GM12801 (cell line): Measurements from ENCODE around the gene GTPBP3.

Source experiments
- TF ChIP-seq, protein P1 (sequence below): IDR thresholded peaks from one replicate; pipeline ENCODE4 v1.5.1; 2011; ENCODE audit warnings: control low read depth; ENCODE audit not compliant: insufficient read length; ENCODE audit errors: extremely low read depth

GTPBP3 gene

DNA sequence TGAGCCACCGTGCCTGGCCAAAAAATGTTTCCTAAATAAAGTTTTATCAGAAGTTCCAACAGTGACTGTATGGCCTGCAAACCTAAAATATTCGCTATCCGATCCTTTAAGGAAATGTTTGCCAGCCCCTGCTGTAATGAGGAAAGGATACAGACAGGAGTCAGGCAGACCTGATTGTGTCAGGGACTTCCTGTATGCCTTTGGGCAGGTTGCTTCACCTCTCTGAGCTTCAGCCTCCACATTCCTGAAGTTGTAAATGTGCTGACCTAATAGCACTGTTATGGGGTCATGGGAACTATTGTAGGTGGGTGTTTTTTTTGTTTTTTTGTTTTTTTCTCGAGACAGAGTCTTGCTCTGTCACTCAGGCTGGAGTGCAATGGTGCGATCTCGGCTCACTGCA lies 40.4 kb upstream of the GTPBP3 start:
- TF ChIP-seq, protein P1, sequence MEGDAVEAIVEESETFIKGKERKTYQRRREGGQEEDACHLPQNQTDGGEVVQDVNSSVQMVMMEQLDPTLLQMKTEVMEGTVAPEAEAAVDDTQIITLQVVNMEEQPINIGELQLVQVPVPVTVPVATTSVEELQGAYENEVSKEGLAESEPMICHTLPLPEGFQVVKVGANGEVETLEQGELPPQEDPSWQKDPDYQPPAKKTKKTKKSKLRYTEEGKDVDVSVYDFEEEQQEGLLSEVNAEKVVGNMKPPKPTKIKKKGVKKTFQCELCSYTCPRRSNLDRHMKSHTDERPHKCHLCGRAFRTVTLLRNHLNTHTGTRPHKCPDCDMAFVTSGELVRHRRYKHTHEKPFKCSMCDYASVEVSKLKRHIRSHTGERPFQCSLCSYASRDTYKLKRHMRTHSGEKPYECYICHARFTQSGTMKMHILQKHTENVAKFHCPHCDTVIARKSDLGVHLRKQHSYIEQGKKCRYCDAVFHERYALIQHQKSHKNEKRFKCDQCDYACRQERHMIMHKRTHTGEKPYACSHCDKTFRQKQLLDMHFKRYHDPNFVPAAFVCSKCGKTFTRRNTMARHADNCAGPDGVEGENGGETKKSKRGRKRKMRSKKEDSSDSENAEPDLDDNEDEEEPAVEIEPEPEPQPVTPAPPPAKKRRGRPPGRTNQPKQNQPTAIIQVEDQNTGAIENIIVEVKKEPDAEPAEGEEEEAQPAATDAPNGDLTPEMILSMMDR, result no peak

DNA sequence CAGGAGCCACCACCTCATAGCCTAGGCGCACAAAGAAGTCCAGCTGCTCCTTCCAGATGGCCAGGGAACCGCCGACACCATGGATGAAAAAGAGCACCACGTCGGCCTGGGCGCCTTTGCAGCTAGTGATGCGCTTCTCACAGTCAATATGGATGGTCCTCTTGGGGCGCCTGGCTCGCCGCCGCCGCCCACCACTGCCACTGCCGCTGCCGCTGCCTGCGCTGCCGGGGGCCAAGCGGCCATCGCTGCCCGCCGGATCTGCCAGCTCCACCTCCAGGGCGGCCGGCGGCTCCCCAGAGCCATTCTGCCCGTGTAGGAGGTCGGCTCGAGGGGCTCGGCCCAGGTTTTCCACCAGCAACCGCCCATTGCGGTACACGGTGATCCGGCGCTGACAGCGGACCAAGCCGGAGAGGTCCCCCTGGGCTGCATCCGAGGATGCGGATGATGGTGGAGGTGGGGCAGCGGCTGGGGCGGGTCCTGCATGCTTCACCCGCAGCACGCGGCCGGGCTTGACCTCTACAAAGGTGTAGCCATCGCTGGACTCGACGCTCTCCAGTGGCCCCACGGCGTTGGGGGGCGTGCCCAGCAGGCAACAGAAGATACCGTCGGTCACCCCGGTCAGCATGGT lies 36.2 kb upstream of the GTPBP3 start:
- TF ChIP-seq, protein P1, result no peak

DNA sequence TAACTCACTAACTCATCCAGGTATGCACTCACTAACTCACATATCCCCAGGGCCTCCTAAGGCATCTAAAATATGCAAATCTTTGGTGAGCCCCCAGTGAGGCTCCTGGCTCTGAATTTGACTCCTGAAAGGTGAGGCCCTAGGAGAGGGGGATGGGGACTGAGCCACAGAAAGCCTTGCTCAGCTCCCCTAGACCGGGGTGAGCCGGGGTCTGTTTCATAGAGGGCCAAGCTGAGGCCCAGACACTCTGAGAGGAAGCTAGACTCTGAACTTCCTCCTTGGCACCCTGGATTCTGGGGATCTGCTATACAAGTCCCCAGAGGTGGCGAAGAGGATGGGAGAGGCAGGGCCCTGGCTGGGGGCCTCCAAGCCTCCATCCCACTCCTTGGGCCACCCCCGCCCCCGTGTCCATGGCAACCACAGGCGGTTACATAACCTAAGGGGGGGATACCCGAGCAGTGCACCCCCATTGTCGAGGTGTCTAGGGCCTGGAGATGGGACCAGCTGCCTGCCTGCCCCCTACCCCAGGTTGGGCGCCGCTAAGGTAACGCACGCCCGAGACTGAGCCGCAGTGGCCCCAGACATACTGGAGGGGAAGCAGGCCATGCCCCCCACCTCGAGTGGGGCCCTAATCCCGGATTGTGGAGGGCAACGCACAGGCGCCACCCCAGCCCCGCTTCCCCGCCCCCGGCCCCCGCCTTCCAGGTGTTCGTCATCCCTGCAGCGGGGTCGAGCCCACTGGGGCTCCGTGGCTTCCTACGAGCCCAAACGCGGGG lies 34.8 kb upstream of the GTPBP3 start:
- TF ChIP-seq, protein P1, result no peak

DNA sequence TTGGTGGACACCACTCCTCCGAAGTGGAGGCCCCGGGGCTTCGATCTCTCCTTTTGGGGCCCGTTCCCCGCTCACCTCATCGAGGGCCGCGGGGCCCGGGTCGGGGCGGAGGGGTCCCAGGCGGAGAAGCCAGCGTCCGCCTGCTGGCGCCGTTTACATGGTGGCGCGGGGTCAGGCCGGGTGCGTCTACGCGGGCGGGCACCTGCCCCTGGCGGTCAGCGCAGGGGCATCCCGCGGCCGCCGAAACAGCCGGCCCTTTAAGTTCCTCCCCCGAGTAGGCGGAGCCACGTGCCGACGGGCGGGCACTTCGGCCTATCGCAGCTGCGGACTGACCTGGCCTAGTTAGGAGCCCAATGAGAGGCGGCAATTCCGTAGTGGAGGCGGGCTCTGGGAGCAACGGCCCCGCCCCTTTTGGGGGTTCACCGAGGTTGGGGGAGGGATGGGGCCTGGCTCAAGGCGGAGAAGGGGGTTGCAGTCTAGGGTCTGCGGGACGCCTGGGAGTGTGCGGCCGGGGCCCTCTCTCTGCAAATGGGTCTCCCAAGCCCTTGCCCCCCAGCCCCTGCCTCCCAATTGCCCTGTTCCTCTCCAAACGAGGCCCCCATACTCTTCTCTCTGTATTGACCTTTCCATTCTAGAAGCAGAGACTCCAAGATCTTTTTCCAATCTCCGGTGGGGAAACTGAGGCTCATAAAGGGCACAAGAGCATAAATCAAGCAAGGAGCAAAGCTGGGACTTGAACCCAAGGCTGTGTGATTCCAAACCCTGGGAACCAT lies 34.0 kb upstream of the GTPBP3 start, which contains the start of gene ABHD8:
TSS of gene ABHD8 (minus strand) at position 259 of the 773 bp plus-strand sequence. CDS start 1,809 bp downstream, outside the sequence.
- TF ChIP-seq, protein P1, result no peak

DNA sequence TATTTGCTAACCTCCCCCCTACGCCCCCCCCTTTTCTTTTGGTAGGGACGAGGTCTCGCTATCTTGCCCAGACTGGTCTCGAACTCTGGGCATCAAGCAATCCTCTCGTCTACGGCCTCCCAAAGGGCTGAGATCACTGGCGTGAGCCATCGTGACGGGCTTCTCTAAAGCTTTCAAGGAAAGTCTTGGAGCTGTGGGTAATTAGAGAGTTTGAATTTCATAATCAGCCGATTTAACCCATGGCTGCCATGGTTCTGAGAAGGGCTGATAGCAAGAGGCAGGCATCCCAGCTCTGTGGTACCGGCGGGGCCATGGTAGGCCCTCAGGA lies 33.4 kb upstream of the GTPBP3 start:
- TF ChIP-seq, protein P1, result no peak

DNA sequence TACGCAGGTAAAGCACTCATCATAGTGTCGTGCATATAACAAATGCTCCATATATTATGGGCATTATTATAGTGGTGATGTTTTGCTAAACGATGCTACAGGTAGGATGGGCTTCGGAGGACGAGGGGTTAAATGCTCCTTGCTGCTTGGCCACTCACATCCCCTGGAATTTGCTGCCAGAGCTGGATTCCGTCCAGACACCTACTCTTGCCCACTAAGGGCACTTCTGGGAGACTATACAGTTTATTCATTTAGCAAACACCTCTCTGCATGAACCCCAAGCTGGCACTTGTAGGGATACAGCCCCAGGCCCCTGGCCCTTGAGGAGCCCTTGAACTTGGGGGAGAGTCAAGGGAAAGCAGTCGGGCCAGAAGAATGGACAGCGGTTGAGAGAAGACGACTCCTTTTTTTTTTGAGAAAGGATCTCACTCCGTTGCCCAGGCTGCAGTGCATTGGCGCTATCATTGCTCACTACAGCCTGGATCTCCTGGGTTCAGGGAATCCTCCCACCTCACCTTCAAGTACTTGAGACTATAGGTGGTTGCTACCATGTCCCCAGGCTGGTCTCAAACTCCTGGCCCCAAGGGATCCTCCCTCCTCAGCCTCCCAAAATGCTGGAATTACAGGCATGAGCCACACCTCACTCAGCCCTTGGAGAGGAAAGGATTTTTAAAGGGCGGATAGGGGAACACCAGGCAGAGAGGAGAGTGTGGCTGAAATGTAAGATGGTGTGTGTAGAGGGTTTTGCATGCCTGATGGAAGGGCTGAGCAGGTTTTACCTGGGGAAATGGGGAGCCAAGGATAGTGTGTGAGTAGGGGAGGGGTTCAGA lies 32.8 kb upstream of the GTPBP3 start:
- TF ChIP-seq, protein P1, result no peak

DNA sequence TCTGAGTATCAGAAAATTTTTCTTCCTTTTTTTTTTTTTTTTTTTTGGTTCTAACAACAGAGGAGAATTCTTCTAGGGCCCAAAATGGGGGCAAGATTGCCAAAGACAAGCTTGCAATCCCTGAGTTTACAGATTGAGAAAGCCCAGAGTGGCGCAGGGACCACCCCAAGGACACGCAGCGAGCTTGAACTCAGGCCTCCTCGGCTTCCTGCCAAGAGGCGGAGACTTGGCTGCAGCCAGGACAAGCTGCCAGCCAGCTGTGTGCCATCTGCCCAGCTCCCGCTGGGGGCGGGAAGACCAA lies 32.2 kb upstream of the GTPBP3 start:
- TF ChIP-seq, protein P1, result no peak
